T follicular helper cell (primary cell): Measurements from ENCODE around the gene ZNF438.
"Not testable (repeated sequence)": the region's sequence is repeated elsewhere in the genome, so short reads cannot be mapped to it uniquely, and the experiment has no call there.

Experiments used
- DNase-seq: peaks from one replicate; pipeline ENCODE4 v3.0.0-alpha.2; 2020; ENCODE audit warnings: low read depth

ZNF438 gene

GRCh38 chr10:30984563-30985328 lies 46.9 kb downstream of the ZNF438 start:
- no peak for DNase-seq

DNA sequence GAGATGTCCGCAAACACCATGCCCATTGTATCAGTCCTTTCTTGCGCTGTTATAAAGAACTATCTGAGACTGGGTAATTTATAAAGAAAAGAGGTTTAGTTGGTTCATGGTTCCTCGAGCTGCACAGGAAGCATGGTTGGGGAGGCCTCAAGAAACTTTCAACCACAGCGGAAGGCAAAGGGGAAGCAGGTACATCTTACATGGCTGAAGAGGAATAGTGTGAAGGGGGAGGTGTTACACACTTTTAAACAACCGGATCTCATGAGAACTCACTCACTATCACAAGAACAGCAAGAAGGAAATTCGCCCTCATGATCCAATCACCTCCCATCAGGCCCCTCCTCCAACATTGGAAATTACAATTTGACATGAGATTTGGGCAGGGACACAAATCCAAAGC lies 48.5 kb downstream of the ZNF438 start:
- DNase-seq = not testable (repeated sequence)

DNA sequence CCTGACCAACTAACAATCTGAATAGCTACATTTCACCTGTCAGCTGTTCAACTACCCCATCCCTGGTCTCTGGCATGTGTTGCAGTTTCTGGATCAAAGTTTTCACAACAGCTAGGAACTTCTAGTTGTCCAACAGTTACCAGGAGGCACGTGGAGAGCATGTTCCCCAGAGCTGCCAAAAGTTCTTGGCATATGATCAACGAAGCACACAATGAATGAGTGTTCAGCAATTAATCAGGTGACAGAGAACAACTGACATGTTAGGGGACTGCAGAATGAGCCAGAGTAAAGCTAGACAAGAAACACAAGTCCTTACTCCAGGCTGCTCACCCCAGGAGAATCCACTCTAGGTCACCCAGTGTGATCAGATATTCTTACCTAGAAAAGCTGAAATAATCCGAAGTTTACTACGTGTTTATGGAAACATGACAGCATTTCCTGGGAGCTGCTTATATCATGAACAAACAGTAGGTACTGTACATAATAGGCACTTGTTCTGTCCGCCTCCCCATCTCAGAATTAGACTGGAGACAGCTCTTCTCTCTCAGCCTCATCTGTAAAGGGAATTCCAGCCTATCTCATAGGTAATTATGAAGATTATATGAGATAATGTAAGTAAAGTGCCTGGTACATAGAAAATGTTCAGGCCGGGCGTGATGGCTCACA lies 50.6 kb downstream of the ZNF438 start:
- DNase-seq = no peak

GRCh38 chr10:30979956-30980355 lies 51.7 kb downstream of the ZNF438 start:
- DNase-seq = no peak

DNA sequence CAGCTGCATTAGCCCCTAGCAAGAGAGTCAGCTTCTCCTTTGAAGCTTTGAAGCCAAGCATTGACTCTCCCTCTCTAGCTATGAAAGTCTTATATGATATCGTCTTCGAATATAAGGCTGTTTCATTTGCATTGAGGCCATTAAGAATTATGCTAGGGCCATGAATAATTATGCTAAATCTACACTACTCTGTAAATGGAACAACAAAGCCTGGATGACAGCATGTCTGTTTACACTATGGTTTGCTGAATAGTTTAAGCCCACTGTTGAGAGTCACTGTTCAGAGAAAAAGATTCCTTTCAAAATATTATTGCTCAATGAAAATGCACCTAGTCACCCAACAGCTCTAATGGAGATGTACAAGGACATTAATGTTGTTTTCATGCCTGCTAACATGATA lies 52.8 kb downstream of the ZNF438 start:
- DNase-seq = no peak

DNA sequence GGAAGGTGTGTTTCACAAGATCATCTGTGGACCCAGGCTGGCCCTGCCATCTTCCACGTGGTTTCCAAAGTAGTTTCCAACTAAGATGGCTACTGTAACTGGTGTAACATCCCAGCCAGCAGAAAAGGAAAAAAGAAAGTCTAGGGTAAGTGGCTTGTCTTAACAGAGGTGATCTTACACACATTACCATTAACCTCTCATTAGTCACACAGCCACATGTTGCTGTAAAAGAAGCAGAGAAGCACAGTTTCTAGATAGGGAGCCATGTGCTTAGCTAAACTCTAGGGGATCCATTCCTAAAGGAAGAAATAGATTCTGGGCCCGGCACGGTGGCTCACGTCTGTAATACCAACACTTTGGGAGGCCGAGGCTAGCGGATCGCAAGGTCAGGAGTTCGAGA lies 54.3 kb downstream of the ZNF438 start:
- no peak for DNase-seq

DNA sequence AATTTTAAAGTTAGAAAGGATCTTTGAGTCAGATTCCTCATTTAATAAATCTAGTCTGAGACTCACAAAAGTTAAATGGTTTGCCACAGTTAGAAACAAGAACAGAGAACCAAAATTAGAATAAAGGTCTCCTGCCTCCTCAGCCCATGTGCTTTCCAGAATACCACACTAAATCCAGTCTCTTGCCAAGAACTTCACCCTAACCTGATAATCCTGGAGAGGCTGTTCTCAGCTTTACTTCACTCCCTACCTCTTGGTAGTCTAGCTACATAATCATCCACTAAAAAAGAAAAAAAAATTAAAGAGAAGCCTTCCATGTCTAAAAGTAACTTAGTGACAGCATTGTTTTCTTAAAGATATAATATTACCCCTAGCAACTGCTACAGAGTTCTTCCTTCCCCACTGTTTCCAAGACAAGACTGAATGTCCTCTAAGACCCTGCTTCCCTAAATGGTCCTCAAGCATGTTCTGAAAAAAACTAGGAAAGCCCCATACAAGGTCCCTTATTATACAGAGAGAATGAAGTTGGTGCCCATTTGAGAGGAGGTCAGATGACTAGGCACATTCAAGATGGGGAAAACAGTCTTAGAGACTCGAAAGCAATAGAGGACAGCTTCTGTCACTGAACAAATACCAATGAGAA lies 56.8 kb downstream of the ZNF438 start:
- no peak for DNase-seq

DNA sequence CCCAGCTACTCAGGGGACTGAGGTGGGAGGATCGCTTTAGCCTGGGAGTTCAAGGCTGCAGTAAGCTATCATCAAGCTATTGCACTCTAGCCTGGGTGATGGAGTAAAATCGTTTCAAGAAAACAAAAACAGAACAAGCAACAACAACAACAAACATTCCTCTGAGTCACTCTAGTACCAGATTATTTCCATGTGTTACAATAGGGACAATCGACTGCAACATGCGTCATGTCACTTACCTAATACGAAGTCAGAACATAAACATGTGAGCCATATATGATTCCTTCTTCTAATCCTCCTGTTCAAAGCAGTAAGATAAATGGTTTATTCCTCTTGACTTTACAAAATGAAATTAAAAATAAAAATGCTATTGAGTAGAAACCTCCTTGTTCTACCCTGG lies 57.3 kb downstream of the ZNF438 start:
- no peak for DNase-seq

GRCh38 chr10:30973737-30974136 lies 57.9 kb downstream of the ZNF438 start:
- DNase-seq = no peak

DNA sequence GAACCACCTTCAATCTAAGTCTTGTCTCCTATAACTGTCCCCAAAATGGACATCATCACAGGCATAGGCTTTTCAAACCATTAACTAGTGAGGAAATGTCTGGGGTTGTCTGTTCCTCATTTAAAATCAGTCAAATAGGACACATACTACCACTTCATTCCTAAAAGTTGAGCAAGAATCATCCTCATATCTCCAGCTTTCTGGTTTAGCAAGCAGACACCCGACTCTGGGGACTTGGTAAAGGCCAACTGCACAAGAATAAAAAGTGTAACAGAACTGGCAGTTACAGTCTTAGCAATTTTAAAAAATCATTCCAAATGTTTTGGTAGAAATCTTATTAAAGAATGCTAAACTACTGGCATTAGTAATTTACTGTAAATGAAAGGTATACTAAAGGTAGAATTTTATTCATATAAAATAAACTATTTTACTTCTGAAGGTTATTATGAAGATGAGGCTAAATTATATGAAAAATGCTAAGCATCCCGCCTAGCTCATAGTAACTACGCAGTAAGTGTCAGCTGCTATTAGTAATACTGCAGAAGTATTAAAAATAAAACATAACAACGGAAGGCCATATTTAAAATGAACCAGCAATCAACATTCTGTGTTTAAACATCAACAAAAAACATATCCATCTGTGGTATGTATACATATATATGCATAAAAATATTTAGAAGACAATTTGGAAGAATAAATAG lies 60.8 kb downstream of the ZNF438 start:
- DNase-seq = no peak

DNA sequence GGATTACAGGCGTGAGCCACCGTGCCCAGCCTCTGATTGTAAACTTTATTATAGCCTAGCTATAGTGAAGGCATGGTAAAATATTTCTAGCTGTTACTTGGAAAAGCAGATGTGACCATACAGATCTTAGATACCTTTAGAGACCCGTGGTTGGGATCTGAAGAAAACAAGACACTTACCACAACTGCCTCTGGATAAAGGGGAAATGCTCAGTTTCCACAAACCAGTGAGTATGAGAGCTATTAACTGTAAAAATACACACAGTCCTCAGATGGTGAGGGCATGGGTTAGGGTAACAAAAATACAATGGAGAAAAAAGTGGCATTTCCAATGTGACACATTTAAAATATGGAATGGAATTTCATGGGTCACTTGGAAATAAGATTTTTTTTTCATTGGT lies 63.0 kb downstream of the ZNF438 start:
- DNase-seq = no peak

GRCh38 chr10:30967650-30968410 lies 63.8 kb downstream of the ZNF438 start:
- DNase-seq = no peak

GRCh38 chr10:30963992-30964930 lies 67.4 kb downstream of the ZNF438 start:
- no peak for DNase-seq

DNA sequence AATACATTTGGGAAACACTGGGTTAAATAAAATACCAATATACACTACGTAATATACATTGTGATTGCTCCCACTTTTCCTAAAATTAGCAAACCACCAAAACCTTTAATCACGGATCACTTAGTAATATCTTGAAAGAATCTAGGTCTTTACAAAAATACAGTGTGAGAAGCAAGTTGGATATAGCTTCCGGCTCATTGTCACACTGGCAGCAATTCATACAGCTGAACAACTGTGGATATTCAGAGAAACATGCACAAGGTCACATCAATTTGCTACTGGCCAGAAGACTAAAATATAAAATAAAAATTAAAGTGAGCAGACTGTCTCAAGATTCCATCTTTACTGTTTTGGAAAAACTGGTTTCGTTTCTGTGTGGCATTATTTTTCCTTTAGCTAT lies 69.1 kb downstream of the ZNF438 start:
- no peak for DNase-seq

DNA sequence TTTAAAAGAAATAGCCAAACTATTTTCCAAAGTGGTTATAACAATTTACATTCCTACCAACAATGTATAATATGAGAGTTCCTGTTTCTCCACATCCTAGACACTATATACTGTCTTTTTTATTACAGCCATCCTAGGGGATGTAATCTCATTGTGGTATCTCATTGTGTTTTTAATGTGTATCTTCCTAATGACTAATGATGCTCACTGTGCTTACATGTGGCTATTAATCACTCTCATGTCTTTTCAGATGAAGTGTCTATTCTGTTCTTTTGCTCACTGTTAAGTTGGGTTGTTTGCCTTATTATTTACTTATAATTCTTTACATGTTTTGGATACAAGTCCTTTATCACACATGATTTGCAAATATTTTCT lies 71.8 kb downstream of the ZNF438 start:
- DNase-seq = no peak

DNA sequence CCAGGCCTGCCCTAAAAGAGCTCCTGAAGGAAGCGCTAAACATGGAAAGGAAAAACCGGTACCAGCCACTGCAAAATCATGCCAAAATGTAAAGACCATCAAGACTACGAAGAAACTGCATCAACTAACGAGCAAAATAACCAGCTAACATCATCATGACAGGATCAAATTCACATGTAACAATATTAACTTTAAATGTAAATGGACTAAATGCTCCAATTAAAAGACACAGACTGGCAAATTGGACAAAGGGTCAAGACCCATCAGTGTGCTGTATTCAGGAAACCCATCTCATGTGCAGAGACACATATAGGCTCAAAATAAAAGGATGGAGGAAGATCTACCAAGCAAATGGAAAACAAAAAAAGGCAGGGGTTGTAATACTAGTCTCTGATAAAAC lies 82.4 kb downstream of the ZNF438 start:
- not testable (repeated sequence) for DNase-seq

GRCh38 chr10:30944005-30944404 lies 87.7 kb downstream of the ZNF438 start:
- DNase-seq = no peak

- DNase-seq = no peak
Observed at GRCh38 chr10:30943451-30943850, 88.2 kb downstream of the ZNF438 start.

- DNase-seq = no peak
Observed at GRCh38 chr10:30940256-30940655, 91.4 kb downstream of the ZNF438 start.

GRCh38 chr10:30939643-30940251 lies 91.9 kb downstream of the ZNF438 start:
- no peak for DNase-seq
